Erythroblast (primary cell): ENCODE data around the gene CNOT6.

ENCODE experiments used
- GATA1 ChIP-seq: IDR thresholded peaks from 2 replicates; pipeline ENCODE4 v1.6.1; 2011; ENCODE audit warnings: low read depth, mild to moderate bottlenecking, control low read depth, low read length, moderate library complexity
- POLR2A ChIP-seq: IDR thresholded peaks from 2 replicates; pipeline ENCODE4 v1.6.1; 2011; ENCODE audit warnings: mild to moderate bottlenecking, low read length

- TF ChIP-seq POLR2A: no peak
- no peak for TF ChIP-seq GATA1
Observed at GRCh38 chr5:180607861-180608571, 113.8 kb downstream of the CNOT6 start.
